ENCODE results near the gene DNAJC15.

GRCh38 chr13:43086181-43086580, 62.8 kb downstream of the DNAJC15 start:
- TF ChIP-seq ZNF670 (tag by site-specific recombination; IDR thresholded peaks at IDR 0.05; ENCODE audit: low read depth), result no peak
- TF ChIP-seq KLF16 (tag by site-specific recombination; IDR thresholded peaks at IDR 0.05), result no peak
- TF ChIP-seq, protein P1, sequence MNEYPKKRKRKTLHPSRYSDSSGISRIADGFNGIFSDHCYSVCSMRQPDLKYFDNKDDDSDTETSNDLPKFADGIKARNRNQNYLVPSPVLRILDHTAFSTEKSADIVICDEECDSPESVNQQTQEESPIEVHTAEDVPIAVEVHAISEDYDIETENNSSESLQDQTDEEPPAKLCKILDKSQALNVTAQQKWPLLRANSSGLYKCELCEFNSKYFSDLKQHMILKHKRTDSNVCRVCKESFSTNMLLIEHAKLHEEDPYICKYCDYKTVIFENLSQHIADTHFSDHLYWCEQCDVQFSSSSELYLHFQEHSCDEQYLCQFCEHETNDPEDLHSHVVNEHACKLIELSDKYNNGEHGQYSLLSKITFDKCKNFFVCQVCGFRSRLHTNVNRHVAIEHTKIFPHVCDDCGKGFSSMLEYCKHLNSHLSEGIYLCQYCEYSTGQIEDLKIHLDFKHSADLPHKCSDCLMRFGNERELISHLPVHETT (tag by site-specific recombination; IDR thresholded peaks at IDR 0.05), result no peak
- TF ChIP-seq, protein P2, sequence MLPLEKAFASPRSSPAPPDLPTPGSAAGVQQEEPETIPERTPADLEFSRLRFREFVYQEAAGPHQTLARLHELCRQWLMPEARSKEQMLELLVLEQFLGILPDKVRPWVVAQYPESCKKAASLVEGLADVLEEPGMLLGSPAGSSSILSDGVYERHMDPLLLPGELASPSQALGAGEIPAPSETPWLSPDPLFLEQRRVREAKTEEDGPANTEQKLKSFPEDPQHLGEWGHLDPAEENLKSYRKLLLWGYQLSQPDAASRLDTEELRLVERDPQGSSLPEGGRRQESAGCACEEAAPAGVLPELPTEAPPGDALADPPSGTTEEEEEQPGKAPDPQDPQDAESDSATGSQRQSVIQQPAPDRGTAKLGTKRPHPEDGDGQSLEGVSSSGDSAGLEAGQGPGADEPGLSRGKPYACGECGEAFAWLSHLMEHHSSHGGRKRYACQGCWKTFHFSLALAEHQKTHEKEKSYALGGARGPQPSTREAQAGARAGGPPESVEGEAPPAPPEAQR (tag by site-specific recombination; IDR thresholded peaks at IDR 0.05), result no peak
- TF ChIP-seq CTCF (tag by site-specific recombination; IDR thresholded peaks at IDR 0.05), result no peak
- TF ChIP-seq TCF7L2 (IDR thresholded peaks at IDR 0.05; ENCODE audit: borderline replicate concordance, low read depth, low read length), result no peak
- TF ChIP-seq ZFP3 (tag by site-specific recombination; IDR thresholded peaks at IDR 0.05; ENCODE audit: low read depth), result no peak
- TF ChIP-seq ZNF561 (tag by site-specific recombination; IDR thresholded peaks at IDR 0.05; ENCODE audit: borderline replicate concordance), result no peak
- TF ChIP-seq ZNF274 (IDR thresholded peaks at IDR 0.05; ENCODE audit: low read length), result no peak
- no peak for TF ChIP-seq ZNF274 (tag by site-specific recombination; IDR thresholded peaks at IDR 0.05; ENCODE audit: borderline replicate concordance)
- TF ChIP-seq ZNF677 (tag by site-specific recombination; IDR thresholded peaks at IDR 0.05), result no peak
- TF ChIP-seq, protein P3, sequence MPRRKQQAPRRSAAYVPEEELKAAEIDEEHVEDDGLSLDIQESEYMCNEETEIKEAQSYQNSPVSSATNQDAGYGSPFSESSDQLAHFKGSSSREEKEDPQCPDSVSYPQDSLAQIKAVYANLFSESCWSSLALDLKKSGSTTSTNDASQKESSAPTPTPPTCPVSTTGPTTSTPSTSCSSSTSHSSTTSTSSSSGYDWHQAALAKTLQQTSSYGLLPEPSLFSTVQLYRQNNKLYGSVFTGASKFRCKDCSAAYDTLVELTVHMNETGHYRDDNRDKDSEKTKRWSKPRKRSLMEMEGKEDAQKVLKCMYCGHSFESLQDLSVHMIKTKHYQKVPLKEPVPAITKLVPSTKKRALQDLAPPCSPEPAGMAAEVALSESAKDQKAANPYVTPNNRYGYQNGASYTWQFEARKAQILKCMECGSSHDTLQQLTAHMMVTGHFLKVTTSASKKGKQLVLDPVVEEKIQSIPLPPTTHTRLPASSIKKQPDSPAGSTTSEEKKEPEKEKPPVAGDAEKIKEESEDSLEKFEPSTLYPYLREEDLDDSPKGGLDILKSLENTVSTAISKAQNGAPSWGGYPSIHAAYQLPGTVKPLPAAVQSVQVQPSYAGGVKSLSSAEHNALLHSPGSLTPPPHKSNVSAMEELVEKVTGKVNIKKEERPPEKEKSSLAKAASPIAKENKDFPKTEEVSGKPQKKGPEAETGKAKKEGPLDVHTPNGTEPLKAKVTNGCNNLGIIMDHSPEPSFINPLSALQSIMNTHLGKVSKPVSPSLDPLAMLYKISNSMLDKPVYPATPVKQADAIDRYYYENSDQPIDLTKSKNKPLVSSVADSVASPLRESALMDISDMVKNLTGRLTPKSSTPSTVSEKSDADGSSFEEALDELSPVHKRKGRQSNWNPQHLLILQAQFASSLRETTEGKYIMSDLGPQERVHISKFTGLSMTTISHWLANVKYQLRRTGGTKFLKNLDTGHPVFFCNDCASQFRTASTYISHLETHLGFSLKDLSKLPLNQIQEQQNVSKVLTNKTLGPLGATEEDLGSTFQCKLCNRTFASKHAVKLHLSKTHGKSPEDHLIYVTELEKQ (tag by site-specific recombination; IDR thresholded peaks at IDR 0.05; ENCODE audit: borderline replicate concordance), result no peak
- no peak for TF ChIP-seq PBX3 (CRISPR knock-in tag; IDR thresholded peaks at IDR 0.05)

Data from HEK293 (cell line).